K562 treated with DMSO at 1 percent for 4 hours (cell line): Measurements from ENCODE around the gene HSD3B7. TPM values are rescaled to one million over a fixed set of nuclear protein-coding genes. Genes with fewer than 3 reads are reported as not detected.

ENCODE experiments used
- total RNA-seq: library from RNA; unstranded; fragments of 300-600 nt; gene quantifications from 2 replicates; pipeline ENCODE4 v1.2.3, GENCODE V29; 2022; ENCODE audit not compliant: insufficient read depth

The HSD3B7 gene
- total RNA-seq = 44.6 and 47.9 TPM in 2 replicates

DNA sequence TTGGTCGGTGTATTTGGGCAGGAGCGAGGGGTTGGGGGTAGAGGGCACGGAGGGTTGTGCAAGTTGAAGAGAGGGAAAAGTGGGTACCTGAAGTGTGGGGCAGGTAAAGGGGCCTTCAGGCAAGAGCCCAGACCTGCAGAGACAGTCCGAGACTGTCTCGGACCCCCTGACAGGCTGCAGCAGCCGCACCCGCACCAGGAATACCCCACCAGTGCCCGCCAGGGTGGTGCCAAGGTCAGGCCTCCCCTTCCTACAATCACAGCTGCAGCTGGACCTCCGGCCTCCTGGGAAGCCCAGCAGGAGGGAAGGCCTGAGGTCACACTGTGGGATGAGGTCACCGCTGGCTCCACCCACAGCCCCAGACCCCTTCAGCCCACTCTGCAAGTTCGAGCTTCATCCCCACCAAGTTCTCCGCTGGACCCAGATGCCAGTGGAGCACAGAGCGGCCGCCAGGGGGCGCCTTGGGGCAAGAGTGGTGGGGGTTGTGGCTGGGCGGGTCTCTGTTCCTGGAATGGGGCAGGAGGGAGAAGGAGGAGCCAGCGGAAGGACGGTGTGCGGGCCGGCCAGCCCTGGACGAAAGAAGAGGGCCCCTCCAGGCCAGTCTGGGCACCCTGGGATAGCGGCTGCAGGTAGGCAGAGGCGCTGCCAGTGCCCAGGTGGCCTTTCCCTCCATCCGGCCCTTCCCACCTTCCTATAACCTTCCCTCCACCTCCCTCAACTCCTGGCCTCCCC, at the start of gene HSD3B7:
Gene HSD3B7, plus strand, starts transcription at position 539 of the 732 bp plus-strand sequence. CDS start 452 bp downstream, outside the sequence.

GRCh38 chr16:30948667-30949649, 36.0 kb upstream of the HSD3B7 start, which contains the start of gene ORAI3:
TSS of gene ORAI3 (plus strand) at chr16:30949068. CDS start at chr16:30949290, 222 bp downstream.

DNA sequence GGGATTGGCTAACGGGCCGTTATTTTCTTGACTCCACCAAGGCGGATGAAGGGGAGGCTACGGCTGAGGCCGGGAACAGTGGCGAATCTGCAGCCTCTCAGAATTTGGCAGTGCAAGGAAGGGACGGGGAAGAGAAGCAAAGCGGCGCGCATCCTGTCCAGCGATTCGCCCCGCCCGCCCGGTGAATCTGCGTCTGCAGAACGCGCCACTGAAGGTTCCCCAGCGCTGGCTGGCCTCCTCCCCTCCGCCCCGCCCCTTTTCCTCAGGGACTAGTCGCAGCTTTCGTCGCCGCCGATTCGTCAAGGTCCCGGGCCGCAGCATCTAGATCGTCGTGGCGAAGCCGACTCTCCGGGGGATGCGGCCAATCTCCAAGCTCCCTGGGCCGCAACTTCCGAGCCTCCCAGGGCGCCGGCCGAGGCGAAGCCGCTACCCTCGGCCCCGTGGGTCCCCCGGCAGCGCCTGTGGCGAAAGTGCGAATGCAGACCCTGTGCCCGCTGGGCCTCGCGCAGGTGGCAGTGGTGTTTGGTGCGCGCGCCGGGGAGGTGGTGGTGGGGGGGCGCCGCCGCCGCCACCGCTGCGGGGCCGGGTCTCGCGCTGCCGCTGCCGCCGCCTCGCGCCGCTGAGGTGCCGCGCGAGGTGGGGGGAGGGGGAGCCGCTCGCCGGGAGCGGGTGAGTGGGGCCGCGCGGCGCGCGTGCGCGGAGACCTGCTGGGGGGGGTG, 27.4 kb upstream of the HSD3B7 start, which contains the start of gene SETD1A:
Gene SETD1A, plus strand, starts transcription at position 299 of the 719 bp plus-strand sequence. CDS start 978 bp downstream, outside the sequence.

GRCh38 chr16:31010585-31011325, 25.7 kb downstream of the HSD3B7 start, which contains the start of gene STX1B:
TSS of gene STX1B (minus strand) at chr16:31010638. CDS start at chr16:31010396, 242 bp downstream.

DNA sequence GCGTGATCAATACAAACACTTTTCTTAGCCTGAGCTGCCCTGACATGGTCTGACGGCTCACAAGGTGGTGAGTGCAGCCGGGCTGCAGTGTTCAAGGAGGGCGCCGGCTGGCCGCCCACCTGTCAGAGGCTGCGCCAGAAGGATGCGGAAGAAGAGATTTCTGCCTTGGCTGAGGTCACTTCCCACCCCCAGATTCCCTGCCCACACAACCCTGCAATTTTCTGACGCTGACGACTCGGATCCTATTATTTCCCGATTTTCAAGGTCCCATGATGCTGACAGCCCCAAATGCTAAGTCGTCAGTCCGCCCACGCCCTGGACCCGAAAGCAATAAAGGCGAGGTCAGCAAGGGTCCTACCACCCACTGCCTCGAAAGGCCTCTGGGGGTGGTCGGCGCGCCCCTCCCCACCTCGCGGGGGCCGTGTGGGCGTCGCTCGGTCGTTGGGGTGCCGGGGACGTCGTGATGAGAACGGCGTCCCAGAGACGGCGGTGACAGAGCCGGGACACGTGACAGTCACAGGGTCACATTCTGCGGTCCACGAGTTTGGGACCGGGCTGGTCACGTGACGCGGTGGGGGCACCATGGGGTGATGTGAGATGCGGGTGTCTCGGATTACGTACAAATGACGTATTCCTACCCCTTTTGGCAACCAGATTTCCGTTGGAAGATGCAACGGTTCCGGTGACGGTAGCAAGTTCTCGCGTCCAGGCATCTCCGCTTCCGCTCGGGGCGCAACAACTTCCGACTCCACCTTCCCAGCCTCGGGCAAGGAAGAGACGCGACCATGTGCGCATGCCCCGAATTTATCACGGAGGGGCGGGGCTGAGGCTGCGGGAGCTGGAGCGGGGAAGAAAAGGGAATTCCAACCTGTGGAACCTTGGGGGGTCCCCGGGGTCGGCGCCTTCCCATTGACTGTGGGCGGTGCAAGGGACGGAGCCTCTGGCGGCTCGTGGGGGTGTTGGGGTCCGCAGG, 48.0 kb downstream of the HSD3B7 start, which contains the start of gene STX4:
Gene STX4, plus strand, starts transcription at position 823 of the 973 bp plus-strand sequence. CDS start 248 bp downstream, outside the sequence.

Other genes starting within 250 kb of the HSD3B7 start
- gene PHKG2, start 236.8 kb upstream of the HSD3B7 start, total RNA-seq = 49.9 and 50.4 TPM in 2 replicates
- 8.3 and 10.7 TPM in 2 replicates for gene CFAP119, start 223.1 kb upstream of the HSD3B7 start, total RNA-seq
- gene RNF40, start 222.9 kb upstream of the HSD3B7 start, total RNA-seq = 59.0 and 76.4 TPM in 2 replicates
- 8.6 and 11.0 TPM in 2 replicates for gene ZNF629, start 198.0 kb upstream of the HSD3B7 start, total RNA-seq
- gene BCL7C, start 91.1 kb upstream of the HSD3B7 start, total RNA-seq = 23.3 and 23.5 TPM in 2 replicates
- gene CTF1, start 88.6 kb upstream of the HSD3B7 start, total RNA-seq = 4.3 and 5.5 TPM in 2 replicates
- 17.3 and 25.8 TPM in 2 replicates for gene FBXL19, start 61.6 kb upstream of the HSD3B7 start, total RNA-seq
- 33.5 and 53.4 TPM in 2 replicates for gene ORAI3, start 36.1 kb upstream of the HSD3B7 start, total RNA-seq
- 14.5 and 23.8 TPM in 2 replicates for gene SETD1A, start 27.5 kb upstream of the HSD3B7 start, total RNA-seq
- gene STX1B, start 25.4 kb downstream of the HSD3B7 start, total RNA-seq = 0.31 TPM in 1 of 2 replicates, not detected in the other
- 44.1 and 45.2 TPM in 2 replicates for gene STX4, start 48.4 kb downstream of the HSD3B7 start, total RNA-seq
- gene ZNF668, start 89.0 kb downstream of the HSD3B7 start, total RNA-seq = 13.4 and 15.6 TPM in 2 replicates
- gene ZNF646, start 89.2 kb downstream of the HSD3B7 start, total RNA-seq = 12.6 and 13.5 TPM in 2 replicates
- 3.8 and 4.7 TPM in 2 replicates for gene PRSS53, start 103.7 kb downstream of the HSD3B7 start, total RNA-seq
- 148 and 159 TPM in 2 replicates for gene VKORC1, start 109.6 kb downstream of the HSD3B7 start, total RNA-seq
- gene BCKDK, start 123.2 kb downstream of the HSD3B7 start, total RNA-seq = 41.2 and 58.7 TPM in 2 replicates
- gene KAT8, start 132.5 kb downstream of the HSD3B7 start, total RNA-seq = 90.8 and 110 TPM in 2 replicates
- 64.8 and 68.2 TPM in 2 replicates for gene PRSS8, start 150.5 kb downstream of the HSD3B7 start, total RNA-seq
- not detected in 2 replicates for gene PRSS36, start 164.9 kb downstream of the HSD3B7 start, total RNA-seq
- 273 and 304 TPM in 2 replicates for gene FUS, start 194.9 kb downstream of the HSD3B7 start, total RNA-seq
- gene PYCARD, start 217.6 kb downstream of the HSD3B7 start, total RNA-seq = 47.8 and 60.3 TPM in 2 replicates
- gene TRIM72, start 228.9 kb downstream of the HSD3B7 start, total RNA-seq = 0.08 TPM in 1 of 2 replicates, not detected in the other
- not detected in 2 replicates for gene PYDC1, start 231.9 kb downstream of the HSD3B7 start, total RNA-seq